ENCODE results near the gene PTPMT1.
"Not testable (repeated sequence)": the region's sequence is repeated elsewhere in the genome, so short reads cannot be mapped to it uniquely, and the experiment has no call there.

The PTPMT1 gene

GRCh38 chr11:47523490-47524225 is 41.7 kb upstream of the PTPMT1 start:
- Mint-ChIP-seq H3K27me3 (ENCODE audit: low read depth, poor library complexity) (no peaks in the 10 kb centered on the region), H3K9me3 (no peaks in the 10 kb centered on the region)
- no peak for DNase-seq

GRCh38 chr11:47524291-47524874 is 41.0 kb upstream of the PTPMT1 start:
- H3K4me1 Mint-ChIP-seq, result peaks cover 50% of the 10 kb centered on the region
- peak overlapping the region; percentile 55 for H3K4me3 Mint-ChIP-seq
- peaks cover 8% of the 10 kb centered on the region for H3K36me3 Mint-ChIP-seq (ENCODE audit: low read depth)
- no peaks in the 10 kb centered on the region for H3K9me3 Mint-ChIP-seq
- peak; percentile 8 for DNase-seq
- TF ChIP-seq CTCF (IDR thresholded peaks at IDR 0.05), result no peak
- no peaks in the 10 kb centered on the region for H3K27me3 Mint-ChIP-seq (ENCODE audit: low read depth, poor library complexity)
- H3K27ac Mint-ChIP-seq, result peak overlapping the region; percentile 95

More at GRCh38 chr11:47523490-47524225, 41.7 kb upstream of the PTPMT1 start:
- Mint-ChIP-seq H3K36me3 (ENCODE audit: low read depth) (peaks cover 8% of the 10 kb centered on the region), H3K27ac (peak overlapping the region; percentile 89), H3K4me3 (peak overlapping the region; percentile 26), H3K4me1 (peaks cover 53% of the 10 kb centered on the region)
- TF ChIP-seq CTCF (IDR thresholded peaks at IDR 0.05), result no peak

GRCh38 chr11:47526032-47526431 is 39.4 kb upstream of the PTPMT1 start:
- peak overlapping the region; percentile 97 for H3K27ac Mint-ChIP-seq
- DNase-seq; H3K9me3 Mint-ChIP-seq; H3K27me3 Mint-ChIP-seq (ENCODE audit: low read depth, poor library complexity); H3K36me3 Mint-ChIP-seq (ENCODE audit: low read depth); H3K4me3 Mint-ChIP-seq: not testable (repeated sequence)
- peaks cover 46% of the 10 kb centered on the region for H3K4me1 Mint-ChIP-seq

GRCh38 chr11:47527186-47527585 is 38.2 kb upstream of the PTPMT1 start:
- H3K4me3 Mint-ChIP-seq, result no peak overlapping the region
- H3K9me3 Mint-ChIP-seq, result no peaks in the 10 kb centered on the region
- H3K27me3 Mint-ChIP-seq (ENCODE audit: low read depth, poor library complexity), result no peaks in the 10 kb centered on the region
- H3K36me3 Mint-ChIP-seq (ENCODE audit: low read depth), result peaks cover 14% of the 10 kb centered on the region
- no peak for TF ChIP-seq CTCF (IDR thresholded peaks at IDR 0.05)
- no peak for DNase-seq
- H3K4me1 Mint-ChIP-seq, result peaks cover 46% of the 10 kb centered on the region
- H3K27ac Mint-ChIP-seq, result peak overlapping the region; percentile 94

GRCh38 chr11:47529951-47530350 is 35.4 kb upstream of the PTPMT1 start:
- no peak for DNase-seq
- H3K27ac Mint-ChIP-seq, result peak overlapping the region; percentile 86
- no peak overlapping the region for H3K4me3 Mint-ChIP-seq
- H3K27me3 Mint-ChIP-seq (ENCODE audit: low read depth, poor library complexity), result no peaks in the 10 kb centered on the region
- H3K36me3 Mint-ChIP-seq (ENCODE audit: low read depth), result peaks cover 17% of the 10 kb centered on the region
- peaks cover 40% of the 10 kb centered on the region for H3K4me1 Mint-ChIP-seq
- no peaks in the 10 kb centered on the region for H3K9me3 Mint-ChIP-seq
- TF ChIP-seq CTCF (IDR thresholded peaks at IDR 0.05), result no peak

GRCh38 chr11:47530721-47531120 is 34.7 kb upstream of the PTPMT1 start:
- H3K9me3 Mint-ChIP-seq; DNase-seq; H3K4me3 Mint-ChIP-seq; H3K27me3 Mint-ChIP-seq (ENCODE audit: low read depth, poor library complexity): not testable (repeated sequence)
- peaks cover 36% of the 10 kb centered on the region for H3K4me1 Mint-ChIP-seq
- H3K27ac Mint-ChIP-seq, result peak overlapping the region; percentile 86
- H3K36me3 Mint-ChIP-seq (ENCODE audit: low read depth), result peaks cover 21% of the 10 kb centered on the region

- Mint-ChIP-seq H3K9me3 (no peaks in the 10 kb centered on the region), H3K4me1 (peaks cover 32% of the 10 kb centered on the region), H3K27ac (peak overlapping the region; percentile 79), H3K4me3 (no peak overlapping the region), H3K27me3 (ENCODE audit: low read depth, poor library complexity) (no peaks in the 10 kb centered on the region), H3K36me3 (ENCODE audit: low read depth) (peaks cover 26% of the 10 kb centered on the region)
- TF ChIP-seq CTCF (IDR thresholded peaks at IDR 0.05), result no peak
- DNase-seq, result no peak
Measured at GRCh38 chr11:47531666-47532065, 33.7 kb upstream of the PTPMT1 start.

All from nephron progenitor cell (in vitro differentiated cells).